ENCODE measurements around the gene UTF1. TPM values are rescaled to one million over a fixed set of nuclear protein-coding genes. Genes with fewer than 3 reads are reported as not detected.

The UTF1 gene
- total RNA-seq, 2 experiments from 2014 or later: not detected

GRCh38 chr10:133277277-133277992 lies 47.4 kb downstream of the UTF1 start:
- Mint-ChIP-seq H3K27me3 (no peaks in the 10 kb centered on the region), H3K36me3 (ENCODE audit: low read depth) (peaks cover 2% of the 10 kb centered on the region), H3K4me3 (peak overlapping the region; percentile 57), H3K4me1 (ENCODE audit: low read depth) (peaks cover 26% of the 10 kb centered on the region), H3K27ac (no peak overlapping the region), H3K9me3 (no peaks in the 10 kb centered on the region)
- ChIA-PET CTCF (interaction anchor here (1.1 to 2.1 kb wide), 4 partner anchors 30 to 373 kb away, joined by 3 to 13 read pairs (median 5); no protein-coding TSS in a partner anchor), POLR2A (interaction anchor here (1.1 to 6.1 kb wide), 6 partner anchors 9 to 30 kb away, joined by 3 to 46 read pairs (median 6); no protein-coding TSS in a partner anchor)
- TF ChIP-seq CTCF (IDR thresholded peaks at IDR 0.05): no peak
- DNase-seq (no peak), ATAC-seq (no peak)
- intact Hi-C loops (cut with micrococcal nuclease): no loop called here

GRCh38 chr10:133277993-133278576 lies 48.1 kb downstream of the UTF1 start:
- TF ChIP-seq CTCF (IDR thresholded peaks at IDR 0.05): no peak
- DNase-seq (no peak), ATAC-seq (no peak)
- intact Hi-C loops (cut with micrococcal nuclease): no loop called here
- Mint-ChIP-seq H3K27me3 (no peaks in the 10 kb centered on the region), H3K4me3 (peak overlapping the region; percentile 57), H3K4me1 (ENCODE audit: low read depth) (peaks cover 26% of the 10 kb centered on the region), H3K36me3 (ENCODE audit: low read depth) (peaks cover 2% of the 10 kb centered on the region), H3K27ac (peak overlapping the region; percentile 71), H3K9me3 (no peaks in the 10 kb centered on the region)
- ChIA-PET POLR2A (interaction anchor here (1.1 to 6.1 kb wide), 6 partner anchors 8 to 31 kb away, joined by 3 to 46 read pairs (median 4); no protein-coding TSS in a partner anchor), CTCF (interaction anchor here (1.1 to 2.1 kb wide), 4 partner anchors 29 to 374 kb away, joined by 3 to 13 read pairs (median 5); no protein-coding TSS in a partner anchor)

GRCh38 chr10:133278577-133279265 lies 48.7 kb downstream of the UTF1 start:
- Mint-ChIP-seq H3K4me3 (peak overlapping the region; percentile 57), H3K36me3 (ENCODE audit: low read depth) (peaks cover 4% of the 10 kb centered on the region), H3K27ac (peak overlapping the region; percentile 71), H3K27me3 (no peaks in the 10 kb centered on the region), H3K4me1 (ENCODE audit: low read depth) (peaks cover 26% of the 10 kb centered on the region), H3K9me3 (no peaks in the 10 kb centered on the region)
- POLR2A ChIA-PET: interaction anchor here (1.1 to 6.1 kb wide), 5 partner anchors 8 to 31 kb away, joined by 4 to 46 read pairs (median 5); no protein-coding TSS in a partner anchor
- DNase-seq (peak; percentile 80), ATAC-seq (peak; percentile 20)
- intact Hi-C loops (cut with micrococcal nuclease): no loop called here
- CTCF ChIA-PET: interaction anchor here (1.1 to 2.1 kb wide), 4 partner anchors 28 to 374 kb away, joined by 3 to 13 read pairs (median 5); no protein-coding TSS in a partner anchor
- TF ChIP-seq CTCF (IDR thresholded peaks at IDR 0.05): no peak

- H3K27ac Mint-ChIP-seq: no peak overlapping the region
- no peaks in the 10 kb centered on the region for H3K9me3 Mint-ChIP-seq
- H3K4me1 Mint-ChIP-seq (ENCODE audit: low read depth): peaks cover 26% of the 10 kb centered on the region
- DNase-seq (no peak), ATAC-seq (no peak)
- H3K4me3 Mint-ChIP-seq: no peak overlapping the region
- peaks cover 4% of the 10 kb centered on the region for H3K36me3 Mint-ChIP-seq (ENCODE audit: low read depth)
- H3K27me3 Mint-ChIP-seq: no peaks in the 10 kb centered on the region
- no peak for TF ChIP-seq CTCF (IDR thresholded peaks at IDR 0.05)
- POLR2A ChIA-PET: interaction anchor here (1.2 to 6.1 kb wide), 5 partner anchors 14 to 30 kb away, joined by 3 to 46 read pairs (median 4); no protein-coding TSS in a partner anchor
- CTCF ChIA-PET: interaction anchor here (0.7 to 1.3 kb wide), 3 partner anchors 25 to 119 kb away, joined by 3 to 5 read pairs (median 3); no protein-coding TSS in a partner anchor
- intact Hi-C loops (cut with micrococcal nuclease): no loop called here
Observed at GRCh38 chr10:133279326-133280226, 49.6 kb downstream of the UTF1 start.

All from activated CD8-positive, alpha-beta T cell treated with anti-CD3 and anti-CD28 coated beads for 36 hours (primary cell).